PFSK-1 (cell line): ENCODE data around the gene PADI2.

Source experiments
- FOXP2 ChIP-seq: optimal IDR thresholded peaks from 2 replicates; pipeline ENCODE3; 2011; ENCODE audit warnings: borderline replicate concordance, control low read depth, inconsistent platforms; ENCODE audit not compliant: insufficient read depth; ENCODE audit errors: extremely low read length, extremely low read depth
- POLR2AphosphoS5 ChIP-seq: IDR thresholded peaks from 2 replicates; pipeline ENCODE4 v1.6.1; 2012; ENCODE audit warnings: low read depth, mild to moderate bottlenecking, control low read depth, low read length, moderate library complexity
- REST ChIP-seq, 2 experiments: IDR thresholded peaks; 2 replicates each; pipeline versions ENCODE4 v1.6.1 to v1.8.0; 2011 to 2012; ENCODE audit warnings: low read depth in 2 of 2, low read length in 2 of 2, control low read depth in 1 of 2, inconsistent platforms in 1 of 2, mild to moderate bottlenecking in 1 of 2, moderate library complexity in 1 of 2; ENCODE audit not compliant: insufficient read depth in 1 of 2
- SIN3A ChIP-seq: IDR thresholded peaks from 2 replicates; pipeline ENCODE4 v1.6.1; 2012; ENCODE audit warnings: mild to moderate bottlenecking, low read length, moderate library complexity, borderline replicate concordance; ENCODE audit not compliant: insufficient read depth
- TAF1 ChIP-seq: IDR thresholded peaks from 2 replicates; pipeline ENCODE4 v1.6.1; 2012; ENCODE audit warnings: low read length, control low read depth, borderline replicate concordance; ENCODE audit not compliant: insufficient read depth

PADI2 gene

GRCh38 chr1:17109892-17110554, 9.2 kb downstream of the PADI2 start:
- no peak for TF ChIP-seq REST (IDR thresholded peaks at IDR 0.05; ENCODE audit: insufficient read depth in 1 of 2, low read depth in 2 of 2, low read length in 2 of 2)
- no peak for TF ChIP-seq SIN3A
- TF ChIP-seq FOXP2: no peak
- TF ChIP-seq TAF1: no peak
- TF ChIP-seq POLR2AphosphoS5: no peak

DNA sequence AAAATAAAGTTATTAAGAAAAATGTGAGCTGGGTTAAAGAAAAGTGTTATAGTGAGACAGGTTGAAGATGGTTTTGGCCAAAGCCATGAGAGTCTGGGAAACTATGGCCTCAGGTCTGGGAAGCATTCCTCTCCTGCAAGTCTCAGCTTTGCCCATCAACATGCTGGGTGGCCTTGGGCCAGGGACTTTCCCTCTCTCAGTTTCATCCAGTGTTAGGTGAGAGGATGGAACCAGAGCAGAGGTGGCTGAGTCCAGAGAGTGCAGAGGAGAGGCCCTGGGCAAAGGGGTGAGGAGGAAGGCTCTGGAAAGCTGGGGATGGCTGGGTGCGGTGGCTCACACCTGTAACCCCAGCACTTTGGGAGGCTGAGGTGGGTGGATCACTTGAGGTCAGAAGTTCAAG, 10.5 kb downstream of the PADI2 start:
- no peak for TF ChIP-seq FOXP2
- no peak for TF ChIP-seq REST (IDR thresholded peaks at IDR 0.05; ENCODE audit: insufficient read depth in 1 of 2, low read depth in 2 of 2, low read length in 2 of 2)
- TF ChIP-seq SIN3A: no peak
- no peak for TF ChIP-seq TAF1
- TF ChIP-seq POLR2AphosphoS5: no peak

GRCh38 chr1:17108360-17108759, 10.9 kb downstream of the PADI2 start:
- TF ChIP-seq FOXP2 (no peak), REST (IDR thresholded peaks at IDR 0.05; ENCODE audit: insufficient read depth in 1 of 2, low read depth in 2 of 2, low read length in 2 of 2) (no peak), SIN3A (no peak), TAF1 (no peak), POLR2AphosphoS5 (no peak)

GRCh38 chr1:17104782-17105181, 14.5 kb downstream of the PADI2 start:
- TF ChIP-seq SIN3A (no peak), FOXP2 (no peak), POLR2AphosphoS5 (no peak), REST (IDR thresholded peaks at IDR 0.05; ENCODE audit: insufficient read depth in 1 of 2, low read depth in 2 of 2, low read length in 2 of 2) (no peak), TAF1 (no peak)

DNA sequence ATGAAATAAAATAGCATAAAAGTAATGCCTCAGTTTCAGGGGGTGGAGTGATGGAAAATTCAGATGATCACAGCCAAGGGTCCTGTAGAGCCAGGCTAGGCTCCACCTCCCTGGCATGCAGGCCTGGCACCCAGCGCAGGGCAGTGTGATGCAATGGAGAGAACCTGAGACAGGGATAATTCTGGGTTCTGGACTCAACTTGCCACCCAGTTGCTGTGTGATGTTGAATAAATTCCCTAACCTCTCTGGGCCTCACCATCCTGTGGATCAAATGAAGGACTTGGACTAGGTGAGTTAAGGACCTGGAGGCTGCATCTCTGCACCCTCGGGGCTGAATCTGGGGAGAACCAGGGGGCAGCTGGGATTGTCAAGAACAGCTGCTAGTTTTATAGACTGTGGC, 17.0 kb downstream of the PADI2 start:
- TF ChIP-seq POLR2AphosphoS5 (no peak), REST (IDR thresholded peaks at IDR 0.05; ENCODE audit: insufficient read depth in 1 of 2, low read depth in 2 of 2, low read length in 2 of 2) (no peak)
